Raji (cell line): ENCODE results near the gene NCKAP1.

Experiments
- POLR2A ChIP-seq: IDR thresholded peaks from 2 replicates; pipeline ENCODE4 v1.6.1; 2011; ENCODE audit warnings: low read depth, low read length, control low read depth; ENCODE audit not compliant: insufficient read depth

The NCKAP1 gene

DNA sequence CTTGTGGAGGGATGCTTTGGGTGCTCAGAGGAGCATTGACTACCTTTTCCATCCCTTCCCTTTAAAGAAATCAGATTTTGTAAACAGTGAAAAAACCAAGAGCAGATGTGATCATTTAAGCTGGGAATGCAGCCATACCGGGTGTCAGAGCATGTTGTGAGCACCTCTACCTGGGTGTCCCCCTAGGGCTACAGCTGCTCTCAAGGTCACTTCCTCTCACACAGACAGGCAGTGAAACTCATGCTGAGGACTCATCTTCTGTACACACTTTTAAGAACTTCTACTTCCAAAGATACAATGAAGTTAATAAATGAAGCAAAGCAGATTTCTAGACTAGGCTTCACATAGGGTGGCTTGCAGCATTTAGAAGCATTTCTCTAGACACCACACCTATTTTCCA lies 123.4 kb downstream of the NCKAP1 start:
- no peak for TF ChIP-seq POLR2A

GRCh38 chr2:182913064-182913463 lies 125.2 kb downstream of the NCKAP1 start:
- TF ChIP-seq POLR2A = no peak

- no peak for TF ChIP-seq POLR2A
These were observed 125.7 kb downstream of the NCKAP1 start for GRCh38 chr2:182912518-182912915.

GRCh38 chr2:182911813-182912517 lies 126.3 kb downstream of the NCKAP1 start:
- no peak for TF ChIP-seq POLR2A

DNA sequence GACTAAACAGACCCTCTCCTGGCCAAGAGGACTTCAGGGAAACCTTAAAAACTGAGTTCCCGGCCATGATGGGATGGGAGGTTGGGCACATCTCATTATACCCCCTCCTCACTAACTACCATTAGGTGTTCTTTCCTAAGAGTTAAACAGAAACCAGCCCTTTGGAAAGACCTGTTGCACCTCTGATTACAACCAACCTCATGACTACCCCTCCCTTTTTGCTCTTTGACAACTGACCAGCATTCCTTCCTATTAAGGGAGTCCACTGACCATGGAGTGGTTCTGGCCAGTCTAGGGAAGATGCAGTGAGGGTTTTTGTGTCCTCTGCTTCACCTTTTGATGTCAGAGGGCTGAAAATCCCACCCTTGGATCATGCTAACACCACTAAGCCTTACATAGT lies 127.3 kb downstream of the NCKAP1 start:
- no peak for TF ChIP-seq POLR2A

- TF ChIP-seq POLR2A = no peak
These were observed 131.0 kb downstream of the NCKAP1 start for GRCh38 chr2:182907081-182907830.

GRCh38 chr2:182906454-182906853 lies 131.8 kb downstream of the NCKAP1 start:
- TF ChIP-seq POLR2A = no peak

DNA sequence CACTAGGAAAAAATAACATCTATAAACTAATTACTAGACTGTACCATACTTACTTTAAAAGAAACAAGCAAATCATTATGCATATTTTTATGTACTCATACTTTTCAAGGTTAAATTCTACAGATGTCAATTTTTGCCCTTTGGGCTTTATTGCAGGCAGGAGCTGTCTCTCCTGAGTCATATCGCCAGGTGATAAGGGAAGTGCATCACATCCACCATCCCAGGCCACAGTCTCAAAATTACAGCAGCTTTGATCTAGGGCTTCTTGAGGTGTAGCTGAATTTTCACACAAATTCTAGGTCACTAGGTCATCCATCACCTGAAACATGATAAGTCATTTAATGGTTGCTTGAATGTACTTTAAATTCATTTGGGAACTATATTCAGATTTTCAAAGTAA lies 133.4 kb downstream of the NCKAP1 start:
- TF ChIP-seq POLR2A = no peak

DNA sequence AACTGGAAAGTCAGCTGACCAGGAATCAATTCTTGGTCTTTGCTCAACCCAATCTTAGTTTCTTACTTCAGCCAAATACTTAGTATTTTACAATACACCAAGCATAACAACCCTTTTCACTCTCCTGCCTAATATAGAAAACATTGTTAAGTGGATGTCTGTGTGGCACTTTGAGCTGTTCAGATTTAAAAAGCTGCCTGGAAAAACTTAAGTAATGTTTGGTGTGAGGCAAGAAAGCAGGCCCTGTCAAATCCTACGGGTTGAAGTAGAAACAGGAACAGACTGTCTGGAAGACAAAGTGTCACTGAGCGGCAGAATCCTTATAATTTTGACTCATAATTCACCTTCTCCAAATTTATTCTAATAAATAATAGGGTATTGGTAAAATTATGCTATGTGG lies 134.7 kb downstream of the NCKAP1 start:
- no peak for TF ChIP-seq POLR2A

DNA sequence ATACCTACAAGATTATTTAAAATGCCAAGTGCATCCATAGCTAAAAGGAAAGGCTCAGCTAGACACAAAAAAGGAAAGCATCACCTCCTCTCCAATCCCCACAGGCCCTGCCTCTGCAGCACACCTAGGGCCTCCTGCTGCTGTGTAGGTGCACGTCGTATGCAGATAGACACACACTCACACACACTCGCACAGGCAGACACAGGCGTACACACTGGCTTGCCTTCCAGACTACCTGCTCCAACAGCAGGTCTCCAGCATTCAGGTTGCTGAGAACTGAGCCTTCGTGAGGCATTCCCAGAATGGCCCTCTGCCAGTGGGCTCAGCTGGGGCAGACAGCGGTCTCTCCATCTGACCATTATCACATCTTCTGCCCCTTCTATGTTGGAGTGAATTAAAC lies 136.5 kb downstream of the NCKAP1 start:
- no peak for TF ChIP-seq POLR2A

DNA sequence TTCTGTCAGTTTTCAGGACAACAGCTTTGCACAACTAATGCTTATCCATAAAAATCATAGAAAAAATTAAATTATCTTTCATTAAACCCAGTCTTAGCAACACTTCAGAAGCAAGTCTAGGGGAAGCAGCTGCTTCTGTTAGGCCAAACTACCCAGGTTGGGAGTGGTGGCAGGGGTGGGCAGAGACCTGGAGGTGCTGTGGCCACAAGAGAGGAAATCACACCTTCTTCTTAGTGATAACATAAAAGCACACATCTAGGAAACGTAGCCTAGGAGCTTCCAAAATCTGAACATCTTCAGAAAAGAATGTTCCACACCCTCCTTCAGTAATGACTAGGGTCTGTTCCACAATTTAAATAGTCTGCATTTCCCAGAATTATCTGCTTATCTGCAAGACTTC lies 139.5 kb downstream of the NCKAP1 start:
- TF ChIP-seq POLR2A = no peak

GRCh38 chr2:182897137-182897536 lies 141.1 kb downstream of the NCKAP1 start:
- TF ChIP-seq POLR2A = no peak

DNA sequence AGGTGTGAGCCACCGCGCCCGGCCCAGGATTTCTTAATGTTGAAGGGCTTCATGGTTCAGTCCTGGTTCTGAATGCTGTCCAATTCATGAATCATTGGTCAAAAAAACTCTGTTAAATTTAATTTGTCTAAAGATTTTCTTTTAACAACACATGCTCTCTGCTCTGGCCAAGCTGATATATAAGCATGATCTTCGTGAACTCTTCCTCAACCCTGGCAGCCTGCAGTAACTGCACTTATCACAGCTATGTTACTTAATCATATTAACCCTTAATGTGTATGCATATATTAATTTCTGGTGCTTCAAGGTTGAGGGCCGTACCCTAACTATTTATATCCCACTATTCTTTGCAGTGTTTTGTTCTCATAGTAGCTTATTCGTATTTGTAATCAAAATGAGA lies 142.5 kb downstream of the NCKAP1 start:
- TF ChIP-seq POLR2A = no peak

DNA sequence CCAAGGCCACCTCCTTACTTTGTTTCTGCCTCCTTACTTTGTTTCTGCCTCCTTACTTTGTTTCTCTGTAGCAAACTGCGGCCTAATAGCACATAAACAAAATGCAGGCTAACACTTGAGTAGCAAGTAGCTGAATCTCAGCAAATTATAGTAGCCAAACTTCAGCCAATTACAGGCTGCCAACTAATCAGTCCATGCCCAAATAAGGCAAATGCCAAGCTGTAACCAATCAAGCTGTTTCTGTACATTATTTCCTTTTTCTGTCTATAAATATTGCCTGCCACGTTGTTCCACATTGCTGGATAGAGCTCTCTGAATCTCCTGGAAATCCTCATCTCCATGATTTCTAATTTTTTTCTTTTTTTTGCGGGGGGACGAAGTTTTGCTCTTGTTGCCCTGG lies 143.1 kb downstream of the NCKAP1 start:
- no peak for TF ChIP-seq POLR2A

DNA sequence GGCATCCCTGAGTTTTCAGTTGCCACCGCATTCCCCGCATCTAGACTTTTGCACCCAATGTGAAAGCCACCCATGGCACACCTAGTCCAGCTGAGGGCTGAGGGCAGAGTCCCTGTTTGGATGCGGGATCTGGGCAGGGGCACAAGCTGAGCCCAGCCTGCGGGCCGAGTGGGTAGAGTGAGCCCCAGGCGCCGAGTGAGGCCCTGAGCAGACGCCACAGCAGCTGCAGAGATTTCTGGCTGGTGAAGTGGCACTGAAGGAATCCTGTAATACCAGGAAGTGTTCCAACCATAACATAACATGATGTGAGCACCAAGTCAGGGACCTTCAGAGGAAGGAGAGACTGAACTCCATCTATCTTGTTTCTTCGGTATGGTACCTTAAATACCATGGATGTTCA lies 144.1 kb downstream of the NCKAP1 start:
- no peak for TF ChIP-seq POLR2A

DNA sequence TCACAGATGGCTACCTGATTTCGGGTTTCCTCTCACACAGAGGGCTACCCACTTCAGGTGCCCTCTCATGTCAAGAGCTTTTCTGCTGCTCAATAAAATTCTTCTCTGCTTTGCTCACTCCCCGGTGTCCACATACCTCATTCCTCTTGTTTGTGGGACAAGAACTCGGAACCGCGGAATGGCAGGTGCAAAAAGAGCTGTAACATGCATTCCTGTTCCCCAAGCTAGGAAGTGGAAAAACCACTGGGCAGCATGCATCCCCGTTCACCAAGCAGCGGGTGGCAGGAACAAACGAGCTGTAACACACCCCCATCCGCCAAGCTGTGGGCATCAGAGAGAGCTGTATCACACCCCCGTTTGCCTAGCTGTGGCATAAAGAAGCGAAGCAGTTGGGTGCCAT lies 144.6 kb downstream of the NCKAP1 start:
- TF ChIP-seq POLR2A = no peak

DNA sequence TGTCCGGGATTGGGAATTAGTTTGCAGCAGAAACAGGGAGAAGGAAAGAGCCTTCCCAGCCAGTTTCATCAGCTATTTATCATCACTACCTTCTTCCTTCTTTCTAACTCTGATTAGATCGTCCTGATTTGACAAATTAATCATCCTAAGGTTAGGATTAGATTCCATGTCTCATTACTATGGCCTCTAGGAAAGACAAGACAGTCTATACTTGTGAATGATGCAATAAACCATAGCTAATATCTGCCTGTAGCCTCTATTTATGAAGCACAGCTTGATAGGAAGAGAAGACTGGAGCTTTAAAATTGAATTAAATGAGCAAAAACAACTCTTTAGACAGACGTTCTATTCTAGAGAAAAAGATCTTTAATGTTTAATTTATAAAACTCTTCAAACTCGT lies 146.6 kb downstream of the NCKAP1 start:
- no peak for TF ChIP-seq POLR2A

DNA sequence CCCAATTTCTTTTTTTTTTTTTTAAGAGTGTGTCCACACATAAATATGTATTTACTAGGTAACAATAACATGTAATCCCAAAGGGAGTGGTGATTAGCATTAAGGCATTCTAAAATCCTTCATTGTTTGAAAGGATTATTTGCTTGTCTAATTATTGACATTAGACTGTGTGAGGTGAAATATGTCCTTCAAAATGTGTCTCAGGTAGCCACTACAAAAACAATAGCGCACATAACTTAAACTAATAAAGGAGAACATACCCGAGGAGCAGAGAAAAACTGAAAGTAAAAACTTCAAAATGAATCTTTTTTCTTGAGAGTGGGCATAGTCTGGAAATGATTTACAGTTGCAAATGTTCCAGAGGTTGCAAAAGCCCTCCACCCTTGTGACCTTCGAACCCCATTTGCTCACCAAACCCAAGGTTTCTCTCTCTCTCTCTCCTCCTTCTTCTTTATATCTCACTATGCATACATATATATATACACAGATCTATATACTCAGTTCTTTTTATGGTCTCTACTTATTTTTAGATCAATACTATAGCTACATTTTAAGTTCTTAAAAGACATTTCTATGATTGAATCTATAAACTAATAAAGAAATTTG lies 147.4 kb downstream of the NCKAP1 start:
- TF ChIP-seq POLR2A = no peak
